Fibroblast of skin of back (primary cell): ENCODE data around the gene VAV1.
"Not testable (repeated sequence)": the region's sequence is repeated elsewhere in the genome, so short reads cannot be mapped to it uniquely, and the experiment has no call there.

Experiments
- DNase-seq: peaks from one replicate; pipeline ENCODE4 v3.0.0-alpha.2; 2013

Gene VAV1

DNA sequence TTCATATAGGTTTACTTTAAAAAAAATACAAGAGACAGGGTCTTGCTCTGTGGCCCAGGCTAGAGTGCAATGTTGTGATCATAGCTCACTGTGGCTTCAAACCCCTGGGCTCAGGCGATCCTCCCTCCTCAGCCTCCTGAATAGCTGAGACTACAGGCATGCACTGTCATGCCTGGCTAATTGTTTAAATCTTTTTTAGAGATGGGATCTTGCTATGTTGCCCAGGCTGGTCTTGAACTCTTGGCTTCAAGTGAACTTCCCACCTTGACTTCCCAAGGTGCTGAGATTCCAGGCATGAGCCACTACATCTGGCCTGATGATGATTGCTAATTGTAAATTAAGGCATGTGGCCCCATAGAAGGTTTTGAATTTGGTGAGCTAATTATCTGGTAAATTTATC is 79.5 kb downstream of the VAV1 start:
- DNase-seq = no peak

DNA sequence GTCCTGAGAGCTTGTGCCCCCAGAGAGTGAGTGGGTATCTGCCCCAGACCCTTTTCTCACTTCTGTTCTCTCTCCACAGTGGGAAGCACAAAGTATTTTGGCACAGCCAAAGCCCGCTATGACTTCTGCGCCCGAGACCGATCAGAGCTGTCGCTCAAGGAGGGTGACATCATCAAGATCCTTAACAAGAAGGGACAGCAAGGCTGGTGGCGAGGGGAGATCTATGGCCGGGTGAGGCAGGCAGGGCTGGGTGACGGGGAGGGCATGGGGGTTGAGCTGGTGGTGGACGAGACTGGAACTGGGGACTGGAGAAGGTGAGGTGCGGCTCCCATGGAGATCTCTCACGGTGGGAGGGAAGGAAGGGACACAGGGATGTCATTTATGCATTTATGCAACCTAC is 81.4 kb downstream of the VAV1 start:
- no peak for DNase-seq

DNA sequence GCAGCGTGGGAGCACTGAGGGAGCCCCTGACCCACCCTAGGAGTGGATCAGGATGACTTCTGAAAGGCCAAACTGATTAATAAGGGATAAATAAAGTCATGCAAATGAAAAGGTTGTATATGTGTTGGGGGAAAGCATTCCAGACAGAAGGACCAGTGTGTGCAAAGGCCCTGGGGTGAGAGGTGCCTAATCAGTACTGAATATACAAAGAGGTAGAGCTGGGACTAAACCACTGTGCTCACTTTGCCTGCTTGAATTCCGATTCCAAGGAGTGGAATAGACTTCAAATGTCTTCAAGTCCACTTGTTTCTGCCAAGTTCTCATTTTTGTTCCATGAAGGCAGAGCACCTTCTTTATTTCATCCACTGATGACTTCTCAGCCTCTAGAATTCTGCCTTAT is 82.2 kb downstream of the VAV1 start:
- DNase-seq = no peak

DNA sequence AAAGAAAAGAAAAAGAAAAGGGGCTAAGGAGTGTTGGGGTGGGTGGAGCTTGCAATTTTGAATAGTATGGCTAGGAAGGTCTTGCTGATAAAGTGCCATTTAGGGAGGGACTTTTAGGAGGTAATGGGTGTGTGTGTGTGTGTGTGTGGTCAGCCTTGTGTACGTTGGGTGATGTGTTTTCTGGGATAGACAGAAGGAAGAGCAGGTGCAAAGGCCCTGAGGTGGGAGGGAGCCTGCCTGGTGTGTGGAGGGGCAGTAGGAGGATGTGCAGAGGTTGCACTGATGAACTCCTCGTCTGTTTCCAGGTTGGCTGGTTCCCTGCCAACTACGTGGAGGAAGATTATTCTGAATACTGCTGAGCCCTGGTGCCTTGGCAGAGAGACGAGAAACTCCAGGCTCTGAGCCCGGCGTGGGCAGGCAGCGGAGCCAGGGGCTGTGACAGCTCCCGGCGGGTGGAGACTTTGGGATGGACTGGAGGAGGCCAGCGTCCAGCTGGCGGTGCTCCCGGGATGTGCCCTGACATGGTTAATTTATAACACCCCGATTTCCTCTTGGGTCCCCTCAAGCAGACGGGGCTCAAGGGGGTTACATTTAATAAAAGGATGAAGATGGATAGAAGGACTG is 84.4 kb downstream of the VAV1 start:
- no peak for DNase-seq

DNA sequence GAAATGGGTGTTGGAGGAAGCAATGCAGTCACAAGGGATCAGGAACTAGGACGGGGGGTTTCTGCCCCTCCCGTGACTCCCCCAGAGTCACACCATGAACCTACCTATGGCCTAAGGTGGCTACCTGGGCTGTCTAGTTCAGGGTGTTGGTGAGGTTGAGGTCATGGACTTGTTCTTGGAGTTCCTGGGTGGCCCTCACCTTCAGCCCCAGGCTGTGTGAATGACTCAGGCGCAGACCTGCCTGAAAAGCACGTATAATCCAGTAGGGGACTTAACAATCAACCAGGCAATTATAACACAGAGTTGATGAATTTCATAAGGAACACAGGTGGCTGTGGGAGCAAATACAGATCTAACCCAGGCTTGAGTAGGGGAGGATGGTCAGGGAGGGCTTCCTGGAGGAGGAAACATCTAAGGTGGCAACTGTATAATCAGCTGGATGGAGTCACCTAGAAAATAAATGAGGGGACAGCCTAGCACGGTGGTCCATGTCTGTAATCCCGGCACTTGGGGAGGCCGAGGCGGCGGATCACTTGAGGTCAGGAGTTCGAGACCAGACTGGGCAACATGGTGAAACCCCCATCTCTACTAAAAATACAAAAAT is 89.3 kb downstream of the VAV1 start:
- DNase-seq = no peak

DNA sequence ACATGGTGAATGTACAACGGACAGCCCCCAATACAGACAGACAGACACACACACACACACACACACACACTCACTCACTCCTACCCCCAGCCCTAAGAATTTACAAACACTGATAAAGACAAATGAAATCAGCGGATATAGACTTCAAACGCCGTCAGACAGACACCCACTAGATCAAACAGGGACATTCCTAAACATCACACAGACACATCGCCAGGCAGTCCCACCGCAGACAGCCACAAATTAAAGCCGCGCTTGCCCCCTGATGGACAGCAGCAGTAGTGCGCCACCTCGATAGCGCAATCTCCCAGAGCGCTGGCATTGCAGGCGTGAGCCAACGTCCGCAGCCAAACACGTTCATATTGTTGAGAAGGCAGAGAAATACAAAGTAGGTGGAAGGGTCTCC is 90.2 kb downstream of the VAV1 start:
- peak; percentile 74 for DNase-seq

DNA sequence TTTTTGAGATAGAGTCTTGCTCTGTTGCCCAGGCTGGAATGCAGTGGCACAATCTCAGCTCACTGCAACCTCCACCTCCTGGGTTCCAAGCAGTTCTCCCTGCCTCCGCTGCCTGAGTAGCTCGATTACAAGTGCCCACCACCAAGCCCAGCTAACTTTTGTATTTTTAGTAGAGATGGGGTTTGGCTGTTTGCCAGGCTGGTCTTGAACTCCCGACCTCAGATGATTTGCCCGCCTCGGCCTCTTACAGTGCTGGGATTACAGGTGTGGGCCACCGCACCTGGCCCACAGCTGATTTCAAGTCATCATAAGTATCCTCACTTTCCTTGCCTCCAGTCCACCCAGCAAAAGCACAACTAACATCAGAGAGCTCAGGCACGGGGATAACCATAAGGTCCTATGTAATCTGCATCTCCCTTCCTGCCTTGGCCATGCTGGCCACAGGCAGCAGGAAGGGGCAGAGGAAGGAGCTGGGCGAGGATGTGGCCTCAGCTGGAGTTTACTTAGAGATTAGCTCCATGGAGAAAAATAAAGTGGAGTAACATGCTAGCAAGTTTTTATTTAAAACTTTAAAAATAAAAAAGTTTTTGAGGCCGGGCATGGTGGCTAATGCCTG is 91.9 kb downstream of the VAV1 start:
- DNase-seq = no peak

DNA sequence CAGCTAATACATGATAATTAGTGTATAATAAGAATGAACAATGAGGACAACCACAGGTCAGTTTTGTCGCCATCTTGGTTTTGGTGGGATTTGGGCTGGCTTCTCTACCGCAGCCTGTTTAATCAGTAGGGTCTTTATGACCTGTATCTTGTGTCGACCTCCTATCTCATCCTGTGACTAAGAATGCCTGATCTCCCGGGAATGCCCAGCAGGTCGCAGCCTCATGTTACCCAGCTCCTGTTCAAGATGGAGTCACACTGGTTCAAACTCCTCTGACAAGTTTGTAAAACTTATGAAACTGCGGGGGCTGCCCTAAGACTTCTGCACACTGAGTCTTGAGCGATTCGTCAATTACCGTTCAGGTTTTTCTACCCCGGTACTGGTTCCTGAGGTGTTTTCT is 93.3 kb downstream of the VAV1 start:
- no peak for DNase-seq

DNA sequence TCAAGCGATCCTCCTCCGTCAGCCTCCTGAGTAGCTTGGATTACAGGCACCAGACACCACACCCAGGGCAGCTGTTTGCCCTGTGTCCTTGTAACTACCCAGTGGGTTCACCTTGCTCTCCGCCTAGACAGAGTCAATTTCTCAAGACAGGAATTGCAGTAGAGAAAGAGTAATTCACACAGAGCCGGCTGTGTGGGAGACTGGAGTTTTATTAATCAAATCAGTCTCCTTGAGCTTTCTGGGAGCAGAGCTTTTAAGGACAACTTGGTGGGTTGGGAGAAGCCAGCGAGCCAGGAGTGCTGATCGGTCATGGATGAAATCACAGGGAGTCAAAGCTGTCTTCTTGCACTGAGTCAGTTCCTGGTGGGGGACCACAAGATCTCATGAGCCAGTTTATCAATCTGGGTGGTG is 94.2 kb downstream of the VAV1 start:
- no peak for DNase-seq

DNA sequence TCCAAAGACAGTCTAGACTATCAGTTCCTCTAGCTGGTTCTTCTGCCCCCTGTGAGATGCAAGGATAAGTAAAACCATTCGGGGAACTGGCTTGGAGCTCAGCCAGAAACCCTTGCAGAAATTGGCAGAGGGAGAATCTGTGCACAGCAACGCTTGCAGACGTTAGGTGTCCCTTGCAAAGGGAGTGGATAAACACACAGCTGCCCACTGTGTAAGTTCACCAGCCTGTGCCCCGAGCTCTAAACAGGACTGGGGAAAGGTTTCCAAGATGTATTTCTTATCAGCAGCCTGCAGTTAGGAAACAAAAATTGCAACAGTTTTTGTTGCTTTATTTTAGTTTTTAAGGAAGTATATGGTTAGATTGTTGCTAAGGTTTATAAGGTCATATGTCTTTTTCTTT is 95.8 kb downstream of the VAV1 start:
- DNase-seq = no peak

DNA sequence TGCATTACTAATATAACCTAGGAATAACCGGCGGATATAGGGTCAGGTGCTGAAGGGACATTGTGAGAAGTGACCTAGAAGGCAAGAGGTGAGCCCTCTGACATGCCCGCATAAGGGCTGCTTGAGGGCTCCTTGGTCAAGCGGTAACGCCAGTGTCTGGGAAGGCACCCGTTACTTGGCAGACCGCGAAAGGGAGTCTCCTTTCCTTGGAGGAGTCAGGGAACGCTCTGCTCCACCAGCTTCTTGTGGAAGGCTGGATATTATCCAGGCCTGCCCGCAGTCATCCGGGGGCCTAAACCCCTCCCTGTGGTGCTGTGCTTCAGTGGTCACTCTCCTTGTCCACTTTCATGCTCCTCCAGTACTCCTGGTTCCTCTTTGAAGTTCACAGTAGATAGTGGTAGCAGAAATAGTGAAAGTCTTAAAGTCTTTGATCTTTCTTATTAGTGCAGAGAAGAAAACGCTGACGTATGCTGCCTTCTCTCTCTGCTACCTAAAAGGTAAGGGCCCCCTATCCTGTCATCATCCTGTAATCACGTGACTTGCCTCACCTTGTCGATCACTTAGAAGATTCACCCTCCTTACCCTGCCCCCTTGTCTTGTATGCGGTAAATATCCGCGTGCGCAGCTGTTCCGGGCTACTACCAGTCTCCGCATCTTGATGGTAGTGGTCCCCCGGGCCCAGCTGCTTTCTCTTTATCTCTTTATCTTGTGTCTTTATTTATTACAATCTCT is 96.8 kb downstream of the VAV1 start:
- DNase-seq = not testable (repeated sequence)

DNA sequence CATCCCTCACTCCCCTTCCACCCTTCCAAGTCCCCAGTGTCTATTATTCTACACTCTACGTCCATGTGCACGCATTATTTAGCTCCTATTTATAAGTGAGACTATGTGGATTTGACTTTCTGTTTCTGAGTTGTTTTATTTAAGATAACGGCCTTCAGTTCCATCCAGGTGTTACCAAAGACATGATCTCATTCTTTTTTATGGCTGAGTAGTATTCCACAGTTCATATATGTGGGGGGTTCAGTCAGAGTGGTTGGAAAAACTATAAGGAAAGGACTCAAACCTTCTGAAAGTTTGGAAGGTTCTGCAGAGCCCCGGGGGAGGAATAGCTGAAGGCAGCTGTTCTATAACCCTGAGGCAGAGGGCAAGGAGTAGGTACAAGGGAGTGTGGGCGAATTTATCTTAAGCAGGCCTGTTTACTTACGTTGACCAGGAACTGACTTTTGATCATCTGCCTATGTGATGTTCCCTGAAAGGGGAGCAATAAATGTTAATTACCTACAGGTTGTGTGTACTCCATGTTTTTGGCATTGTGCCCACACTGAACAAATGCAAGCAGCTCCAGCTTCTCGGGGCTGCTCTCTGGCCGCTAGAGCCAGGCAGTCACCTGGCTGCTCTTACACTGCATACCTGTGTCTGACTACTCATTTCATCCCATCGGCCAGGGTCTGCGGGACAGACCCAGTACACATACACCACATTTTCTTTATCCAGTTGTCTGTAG is 101.4 kb downstream of the VAV1 start:
- DNase-seq = no peak

DNA sequence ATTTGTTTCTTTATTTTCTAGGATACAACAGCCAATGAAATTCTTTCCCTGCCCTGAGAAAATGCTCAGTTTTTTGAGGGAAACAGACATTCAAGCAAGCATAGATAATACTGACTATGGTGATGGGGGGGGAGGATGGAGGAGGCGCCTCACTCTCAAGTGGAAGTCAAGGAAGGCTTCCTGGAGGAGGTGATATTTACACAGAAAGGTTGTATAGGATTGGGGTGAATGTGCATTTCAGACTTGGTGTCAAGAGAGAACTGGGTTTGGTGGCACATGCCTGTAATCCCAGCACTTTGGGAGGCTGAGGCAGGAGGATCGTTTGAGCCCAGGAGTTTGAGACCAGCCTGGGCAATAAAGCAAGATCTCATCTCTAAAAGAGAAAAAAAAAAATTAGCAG is 102.7 kb downstream of the VAV1 start:
- no peak for DNase-seq

DNA sequence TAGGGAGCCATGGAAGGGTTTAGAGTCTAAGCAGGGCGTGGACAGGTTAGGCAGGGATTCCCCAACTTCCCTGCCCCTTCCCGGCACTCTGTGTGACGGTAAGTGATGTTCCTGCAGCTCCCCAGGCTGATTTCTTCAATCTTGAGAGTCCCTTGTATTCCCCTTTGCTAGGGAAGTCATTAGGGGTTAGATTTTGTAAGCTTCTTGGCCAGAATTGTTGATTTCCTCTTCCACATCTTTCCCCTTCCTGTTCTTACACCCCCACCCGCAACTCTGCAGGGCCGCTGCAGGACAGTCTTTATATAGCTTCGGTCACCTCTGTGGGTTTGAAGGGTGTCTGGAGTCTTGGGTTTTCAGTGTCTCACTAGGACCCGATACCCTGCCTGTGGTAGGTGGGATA is 104.2 kb downstream of the VAV1 start:
- no peak for DNase-seq

DNA sequence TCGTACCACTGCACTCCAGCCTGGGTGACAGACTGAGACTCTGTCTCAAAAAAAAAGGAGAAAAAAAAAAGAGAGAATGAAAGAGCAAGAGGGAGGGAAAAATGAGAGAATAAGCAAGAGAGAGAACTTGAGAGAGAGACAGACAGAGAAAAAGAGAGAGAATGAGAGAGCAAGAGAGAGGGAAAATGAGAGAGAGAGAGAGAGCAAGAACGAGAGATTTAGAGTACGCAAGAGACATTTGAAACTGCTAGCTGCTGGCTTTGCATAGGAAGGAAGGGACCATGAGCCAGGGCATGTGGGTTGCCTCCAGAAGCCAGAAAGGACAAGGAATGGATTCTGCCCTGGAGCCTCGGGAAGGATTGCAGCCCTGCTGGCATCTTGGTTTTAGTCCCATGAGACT is 105.3 kb downstream of the VAV1 start:
- DNase-seq = no peak

DNA sequence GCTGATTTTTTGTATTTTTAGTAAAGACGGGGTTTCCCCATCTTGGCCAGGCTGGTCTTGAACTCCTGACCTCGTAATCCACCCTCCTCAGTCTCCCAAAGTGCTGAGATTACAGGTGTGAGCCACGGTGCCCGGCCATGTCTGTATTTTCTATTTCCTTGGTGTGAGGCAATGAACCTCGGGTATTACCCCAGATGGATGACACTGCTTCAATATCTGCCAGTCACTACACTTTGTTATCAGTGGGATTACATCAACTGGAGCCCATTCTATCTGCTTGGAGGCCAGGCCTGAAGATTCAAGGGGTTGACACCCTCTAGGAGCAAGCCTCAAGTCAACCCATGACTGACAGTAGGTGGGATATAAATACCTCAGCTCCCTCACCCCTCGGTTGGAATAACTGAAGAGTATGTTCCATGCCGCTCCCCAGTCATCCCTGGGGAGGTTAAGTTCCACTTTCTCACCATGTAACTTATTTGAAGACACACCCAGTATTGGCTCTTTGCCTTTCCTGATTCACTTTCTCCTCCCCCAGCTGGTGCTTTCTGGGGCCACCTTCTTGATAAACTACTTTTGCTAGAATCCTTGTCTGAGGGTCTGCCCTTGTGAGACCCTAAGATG is 113.9 kb downstream of the VAV1 start:
- no peak for DNase-seq

DNA sequence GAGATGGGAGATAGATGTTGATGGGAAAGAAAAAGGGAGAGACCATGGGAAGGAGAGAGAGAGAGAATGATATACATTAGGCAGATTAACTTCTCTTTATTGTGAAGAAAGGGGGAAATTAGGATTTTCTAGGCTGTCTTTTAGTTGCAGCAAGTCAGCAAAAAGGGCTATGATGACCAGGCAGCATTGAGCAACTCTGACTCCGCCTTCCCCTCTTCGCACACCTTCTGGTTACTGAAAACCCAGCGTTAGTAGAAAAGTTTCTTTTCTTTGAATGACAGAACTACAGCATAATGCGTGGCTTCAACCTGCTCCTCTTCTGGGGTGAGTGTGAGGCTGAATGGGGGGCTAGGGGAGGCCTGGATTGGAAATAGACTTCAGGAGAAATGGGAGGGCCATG is 114.8 kb downstream of the VAV1 start, which contains the start of gene ADGRE1:
TSS of gene ADGRE1 (plus strand) at position 264 of the 400 bp plus-strand sequence. CDS start at position 294, 30 bp downstream.
- no peak for DNase-seq

DNA sequence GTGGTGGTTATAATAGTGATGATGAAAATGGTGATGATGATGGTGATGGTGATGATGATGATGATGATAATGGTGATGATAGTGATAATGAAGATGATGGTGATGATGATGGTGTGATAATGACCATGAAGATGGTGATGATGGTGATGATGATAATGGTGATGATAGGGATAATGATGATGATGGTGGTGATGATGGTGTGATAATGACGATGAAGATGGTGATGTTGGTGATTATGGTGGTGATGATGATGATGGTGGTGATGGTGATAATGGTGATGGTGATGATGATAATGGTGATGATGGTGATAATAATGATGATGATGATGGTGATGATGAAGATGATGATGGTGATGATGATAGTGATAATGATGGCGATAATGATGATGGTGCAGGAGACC is 116.5 kb downstream of the VAV1 start:
- no peak for DNase-seq

DNA sequence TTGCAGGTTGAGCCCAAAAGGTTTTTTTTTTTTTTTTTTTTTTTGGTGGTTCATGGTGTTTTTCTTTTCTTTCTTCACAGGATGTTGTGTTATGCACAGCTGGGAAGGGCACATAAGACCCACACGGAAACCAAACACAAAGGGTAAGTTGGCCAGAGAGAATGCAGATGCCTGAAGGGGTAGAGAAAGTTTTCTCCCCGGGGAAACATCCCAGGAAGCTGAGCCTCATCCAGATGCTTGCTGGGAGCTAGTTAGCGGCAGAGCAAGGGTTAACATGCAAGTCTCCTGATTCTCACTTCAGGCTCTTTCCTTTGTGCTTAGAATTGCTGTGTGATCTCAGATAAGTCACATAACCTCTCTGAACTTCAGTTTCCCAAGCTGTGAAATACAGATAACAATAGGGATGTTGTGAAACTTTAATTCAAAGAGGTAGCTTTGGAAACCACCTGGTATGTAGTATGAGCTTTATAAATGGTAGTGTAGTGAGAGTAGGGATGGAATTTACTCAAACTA is 117.9 kb downstream of the VAV1 start:
- no peak for DNase-seq

DNA sequence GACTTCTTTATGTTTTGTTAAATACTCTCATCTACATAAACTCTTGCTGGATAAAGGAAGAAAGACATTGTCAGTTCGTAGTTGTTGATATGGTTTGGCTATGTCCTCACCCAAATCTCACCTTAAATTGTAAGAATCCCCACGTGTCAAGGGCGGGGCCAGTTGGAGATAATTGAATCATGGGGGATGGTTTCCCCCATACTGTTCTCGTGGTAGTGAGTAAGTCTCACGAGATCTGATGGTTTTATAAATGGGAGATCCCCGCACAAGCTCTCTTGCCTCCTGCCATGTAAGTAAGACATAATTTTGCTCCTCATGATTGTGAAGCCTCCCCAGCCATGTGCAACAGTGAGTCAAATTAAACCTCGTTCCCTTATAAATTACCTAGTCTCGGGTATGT is 118.4 kb downstream of the VAV1 start:
- DNase-seq = no peak

DNA sequence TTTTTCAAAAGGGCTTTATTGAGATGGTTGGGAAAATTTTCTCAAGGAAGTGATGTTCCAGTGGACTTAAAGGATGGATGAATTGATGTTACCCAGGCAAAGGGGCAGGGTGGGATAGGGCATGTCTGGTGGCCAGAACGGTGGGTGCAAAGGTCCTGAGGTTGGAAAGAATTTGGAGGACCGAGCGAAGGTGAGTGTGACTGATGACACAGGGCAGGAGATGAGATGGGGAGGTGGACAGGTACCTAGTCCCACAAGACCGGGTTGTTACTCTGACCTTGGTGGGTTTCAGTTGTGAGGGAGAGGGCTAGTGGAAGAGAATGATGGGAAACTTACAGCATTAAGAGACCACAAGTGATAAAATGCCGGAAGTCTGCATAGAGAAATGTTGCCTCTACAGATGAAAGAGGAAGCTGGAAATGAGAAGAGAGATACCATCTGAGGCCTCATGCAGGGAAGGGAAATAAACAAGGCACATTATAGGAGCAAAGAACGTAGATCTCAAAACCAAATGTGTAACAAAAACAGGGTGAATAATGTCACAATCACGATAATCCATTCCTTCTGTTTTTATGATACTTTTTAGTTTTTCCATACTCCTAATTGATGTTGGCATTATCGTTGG is 119.4 kb downstream of the VAV1 start:
- no peak for DNase-seq

DNA sequence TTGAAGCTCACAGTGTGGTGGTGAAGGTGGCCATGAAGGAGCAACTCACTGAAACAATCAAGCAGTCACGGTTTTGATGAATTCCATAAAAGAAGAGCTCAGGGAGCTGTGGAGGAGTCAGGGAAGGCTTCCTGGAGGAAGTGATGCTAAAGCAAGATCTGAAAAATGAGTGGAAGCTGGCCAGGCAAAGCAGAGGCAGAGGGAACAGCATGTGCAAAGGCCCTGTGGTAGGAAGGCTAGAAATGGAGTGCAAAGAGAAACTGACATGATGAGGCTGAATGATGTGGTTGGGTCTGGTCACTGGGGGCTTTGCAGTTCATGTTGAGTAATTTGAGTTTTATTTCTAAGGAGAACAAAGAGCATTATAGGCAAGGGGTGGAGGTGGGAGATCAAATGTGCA is 121.8 kb downstream of the VAV1 start:
- no peak for DNase-seq
